IMR-90 (cell line): ENCODE data around the gene HDAC9. TPM values are rescaled to one million over a fixed set of nuclear protein-coding genes. Genes with fewer than 3 reads are reported as not detected.

Experiments
- ATAC-seq: fragments of 200-7000 bp; cut with Tn5 transposase; 2 replicates; pipeline ENCODE4 v1.9.1; 2020; ENCODE audit warnings: low read depth, mild to moderate bottlenecking, moderate library complexity
- BruUV-seq: library from RNA; stranded (reverse); fragments of 400-500 nt; replicated peaks from 2 replicates; lab custom pipeline; 2021; lab: Mats Ljungman, UMichigan
- CTCF ChIA-PET: fragments of 300-600 bp; formaldehyde crosslinking; extraction: SDS; loops from one replicate; lab custom pipeline; 2021; ENCODE audit warnings: antibody characterized with exemption; lab: Yijun Ruan, JAX
- POLR2A ChIA-PET: fragments of 300-600 bp; sonication (Branson Sonifier 250); formaldehyde crosslinking; loops from one replicate; lab custom pipeline; 2022; ENCODE audit warnings: antibody characterized with exemption; ENCODE audit not compliant: unreplicated experiment; lab: Charles Lee
- DNase-seq: peaks from one replicate; pipeline ENCODE4 v3.0.0; 2013
- H2AFZ ChIP-seq: replicated peaks from 2 replicates; pipeline ENCODE3; 2013; ENCODE audit warnings: low read length, mild to moderate bottlenecking; ENCODE audit not compliant: poor library complexity
- H2AK5ac ChIP-seq: 2 replicates; pipeline ENCODE4 v1.6.1; 2013; ENCODE audit warnings: low read depth, low read length, inconsistent platforms
- H2AK9ac ChIP-seq: replicated peaks from 2 replicates; pipeline ENCODE3; 2013; ENCODE audit warnings: mild to moderate bottlenecking, low read depth, low read length, moderate library complexity; ENCODE audit not compliant: poor library complexity
- H2BK120ac ChIP-seq: 2 replicates; pipeline ENCODE4 v1.6.1; 2013; ENCODE audit warnings: low read depth, low read length, inconsistent platforms
- H2BK15ac ChIP-seq: 3 replicates; pipeline ENCODE4 v1.6.1; 2013; ENCODE audit warnings: low read depth, low read length, inconsistent platforms
- H2BK20ac ChIP-seq: 2 replicates; pipeline ENCODE4 v1.6.1; 2013; ENCODE audit warnings: low read depth, mild to moderate bottlenecking, inconsistent platforms, low read length, moderate library complexity
- H2BK5ac ChIP-seq: 2 replicates; pipeline ENCODE4 v1.6.1; 2013; ENCODE audit warnings: mild to moderate bottlenecking, low read depth, low read length, inconsistent platforms; ENCODE audit not compliant: poor library complexity, severe bottlenecking
- H3K14ac ChIP-seq: replicated peaks from 2 replicates; pipeline ENCODE4 v1.6.1; 2013; ENCODE audit warnings: low read depth, low read length, inconsistent platforms
- H3K18ac ChIP-seq: 2 replicates; pipeline ENCODE4 v1.6.1; 2013; ENCODE audit warnings: low read depth, low read length, control low read depth
- H3K23ac ChIP-seq: 2 replicates; pipeline ENCODE4 v1.6.1; 2013; ENCODE audit warnings: low read depth, low read length, inconsistent platforms
- H3K27ac ChIP-seq: 2 replicates; pipeline ENCODE4 v1.5.1; 2013; ENCODE audit warnings: mild to moderate bottlenecking, control low read depth, low read length; ENCODE audit not compliant: insufficient read depth
- H3K27me3 ChIP-seq: 2 replicates; pipeline ENCODE4 v1.6.1; 2013; ENCODE audit warnings: low read length; ENCODE audit not compliant: control insufficient read depth, insufficient read depth
- H3K36me3 ChIP-seq: 2 replicates; pipeline ENCODE4 v1.6.1; 2013; ENCODE audit warnings: low read length, mixed read lengths; ENCODE audit not compliant: control insufficient read depth, insufficient read depth
- H3K4ac ChIP-seq: 2 replicates; pipeline ENCODE4 v1.6.1; 2013; ENCODE audit warnings: low read depth, low read length, inconsistent platforms
- H3K4me1 ChIP-seq: 2 replicates; pipeline ENCODE4 v1.6.1; 2013; ENCODE audit warnings: low read length, mixed read lengths; ENCODE audit not compliant: control insufficient read depth, insufficient read depth
- H3K4me2 ChIP-seq: 2 replicates; pipeline ENCODE4 v1.6.1; 2013; ENCODE audit warnings: low read depth, mild to moderate bottlenecking, control low read depth, low read length, moderate library complexity
- H3K4me3 ChIP-seq: 2 replicates; pipeline ENCODE4 v1.5.1; 2013; ENCODE audit warnings: low read depth, mild to moderate bottlenecking, control low read depth, low read length, moderate library complexity; ENCODE audit not compliant: insufficient read depth
- H3K56ac ChIP-seq: 2 replicates; pipeline ENCODE4 v1.6.1; 2013; ENCODE audit warnings: low read length, inconsistent platforms; ENCODE audit not compliant: insufficient read depth; ENCODE audit errors: extremely low read depth
- H3K79me1 ChIP-seq, 2 experiments: 2 replicates each; pipeline ENCODE4 v1.6.1; 2013; ENCODE audit warnings: low read length in 2 of 2, inconsistent platforms in 1 of 2, low read depth in 1 of 2
- H3K9ac ChIP-seq: 2 replicates; pipeline ENCODE4 v1.6.1; 2013; ENCODE audit warnings: low read depth, low read length, control low read depth
- H3K9me1 ChIP-seq: 2 replicates; pipeline ENCODE4 v1.6.1; 2013; ENCODE audit warnings: low read length, inconsistent platforms; ENCODE audit not compliant: insufficient read depth
- H3K9me3 ChIP-seq: 2 replicates; pipeline ENCODE4 v1.6.1; 2013; ENCODE audit warnings: low read length; ENCODE audit not compliant: control insufficient read depth, insufficient read depth
- H4K20me1 ChIP-seq: 2 replicates; pipeline ENCODE4 v1.6.1; 2013; ENCODE audit warnings: low read length, inconsistent platforms; ENCODE audit not compliant: insufficient read depth
- H4K5ac ChIP-seq: 2 replicates; pipeline ENCODE4 v1.6.1; 2013; ENCODE audit warnings: mild to moderate bottlenecking, low read depth, low read length, control low read depth
- H4K8ac ChIP-seq, 2 experiments: 2 replicates each; pipeline ENCODE4 v1.6.1; 2013; ENCODE audit warnings: low read depth in 2 of 2, low read length in 2 of 2, control low read depth in 1 of 2, inconsistent platforms in 1 of 2
- H4K91ac ChIP-seq: 2 replicates; pipeline ENCODE4 v1.6.1; 2013; ENCODE audit warnings: low read depth, low read length, inconsistent platforms; ENCODE audit not compliant: insufficient read depth
- BHLHE40 ChIP-seq: fragments of 150-350 bp; IDR thresholded peaks from 2 replicates; pipeline ENCODE4 v1.6.1; 2016; ENCODE audit warnings: mild to moderate bottlenecking, low read depth, low read length
- CEBPB ChIP-seq: IDR thresholded peaks from 2 replicates; pipeline ENCODE4 v1.6.1; 2012; ENCODE audit warnings: low read depth, low read length, improper control_type of control experiment
- CHD1 ChIP-seq: IDR thresholded peaks from 2 replicates; pipeline ENCODE4 v1.6.1; 2012; ENCODE audit warnings: low read depth, low read length, improper control_type of control experiment
- FOS ChIP-seq: fragments of 150-350 bp; IDR thresholded peaks from 2 replicates; pipeline ENCODE4 v1.6.1; 2016; ENCODE audit warnings: low read depth, low read length
- NFE2L2 ChIP-seq: fragments of 150-350 bp; IDR thresholded peaks from 2 replicates; pipeline ENCODE4 v1.6.1; 2016; ENCODE audit warnings: low read depth, mild to moderate bottlenecking, low read length
- POLR2A ChIP-seq: IDR thresholded peaks from 2 replicates; pipeline ENCODE4 v1.6.1; 2012; ENCODE audit warnings: mild to moderate bottlenecking, low read depth, low read length
- RCOR1 ChIP-seq: IDR thresholded peaks from 2 replicates; pipeline ENCODE4 v1.6.1; 2012; ENCODE audit warnings: mild to moderate bottlenecking, low read length, improper control_type of control experiment; ENCODE audit not compliant: insufficient replicate concordance
- WGBS, 2 experiments: methylation state at CpG; one replicate each; pipeline versions ENCODE4 v1.1.5 to v1.1.7; 2013; ENCODE audit warnings: missing lambda C conversion rate in 2 of 2; ENCODE audit not compliant: insufficient read length in 1 of 2; ENCODE audit errors: extremely low coverage in 2 of 2; 5-methylcytosine and 5-hydroxymethylcytosine counted together
- dilution Hi-C: fragments of 300-500 bp; cut with HindIII; formaldehyde crosslinking; loops from one replicate; pipeline ENCODE4 v1.14.3; 2018; ENCODE audit warnings: low sequenced_read_pairs; ENCODE audit not compliant: unreplicated experiment
- in situ Hi-C: fragments of 300-500 bp; cut with MboI; formaldehyde crosslinking; loops from 3 replicates; pipeline ENCODE4 v1.14.3; 2019; ENCODE audit warnings: low sequenced_read_pairs, inconsistent platforms, mixed read lengths
- intact Hi-C: fragments of 100-400 bp; cut with micrococcal nuclease; formaldehyde crosslinking; loops from 2 replicates; pipeline ENCODE4 v1.10.0; 2022
- polyA plus RNA-seq, 3 experiments: library from polyadenylated mRNA; depleted of rRNA; stranded (reverse); fragments of >200 nt; gene quantifications; 2 replicates each; pipeline ENCODE4 v1.2.3, GENCODE V29; 2012; ENCODE audit warnings: low replicate concordance in 1 of 3
- total RNA-seq: library from RNA; depleted of rRNA; stranded (reverse); fragments of >200 nt; gene quantifications from 2 replicates; pipeline ENCODE4 v1.2.3, GENCODE V29; 2012
- TF ChIP-seq, protein P1 (sequence below): conservative IDR thresholded peaks from 2 replicates; pipeline ENCODE4 v1.5.1; 2012; ENCODE audit warnings: mild to moderate bottlenecking, low read depth, low read length, improper control_type of control experiment

Gene HDAC9
- total and polyA plus RNA-seq, 2 of the 4 experiments (the other 2 are of a cell fraction): 4.3 to 24.7 TPM

DNA sequence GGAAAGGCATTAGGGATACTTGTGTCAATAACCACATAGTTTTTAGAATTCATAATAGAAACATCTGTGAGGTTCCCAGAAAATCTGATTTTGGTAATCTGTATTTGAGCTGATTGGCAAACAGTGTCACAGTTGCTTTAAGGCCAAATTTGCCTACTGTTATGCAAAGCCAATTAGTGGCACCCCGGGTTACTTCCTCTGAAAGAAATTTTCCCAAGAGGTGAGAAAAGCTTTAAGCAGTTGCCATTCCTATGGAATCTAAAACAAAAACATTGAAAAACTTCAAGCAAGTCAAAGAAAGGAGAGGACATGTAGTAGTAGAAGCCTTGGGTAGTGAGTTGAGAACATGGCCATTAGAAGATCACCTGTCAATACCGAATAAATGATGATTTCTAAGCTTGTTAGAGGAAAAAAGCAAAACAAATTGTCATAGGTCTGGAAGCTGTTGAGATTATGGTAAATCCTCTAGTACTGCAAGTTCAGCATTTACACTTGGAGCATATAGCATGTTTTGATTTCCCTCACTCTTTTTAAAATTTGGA lies 445.1 kb downstream of the HDAC9 start (continued):
- no peak for TF ChIP-seq BHLHE40
- no peak for TF ChIP-seq CEBPB

DNA sequence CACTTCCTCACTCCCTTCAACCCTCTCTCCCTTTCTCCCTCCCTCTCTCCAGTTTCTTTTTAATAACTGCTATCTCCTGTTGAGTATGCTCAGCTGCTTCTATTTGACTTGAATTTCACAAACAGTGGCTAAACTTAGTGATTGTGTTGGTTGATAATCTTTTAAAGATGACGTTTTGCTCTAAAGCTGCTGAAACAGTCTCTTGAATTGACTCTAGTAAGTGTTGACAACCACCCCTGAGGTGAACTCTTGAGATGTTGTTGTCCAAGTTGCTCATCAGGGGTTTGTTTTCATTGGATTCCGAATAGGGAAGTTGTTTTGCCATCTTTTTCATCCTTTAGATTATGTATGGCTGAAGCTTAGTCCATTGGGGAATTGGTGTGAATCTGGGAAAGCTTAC lies 445.7 kb downstream of the HDAC9 start:
- intact Hi-C loops: no loop called here
- Histone ChIP-seq H2AK9ac (no peak overlapping the region), H3K56ac (no peak overlapping the region)

More for the DNA sequence above, 445.7 kb downstream of the HDAC9 start:
- Histone ChIP-seq H2BK120ac (no peak overlapping the region), H3K4me3 (no peak overlapping the region), H3K27me3 (no peaks in the 10 kb centered on the region), H3K9ac (no peak overlapping the region), H3K4me2 (no peak overlapping the region), H3K4ac (no peak overlapping the region), H2BK5ac (no peak overlapping the region), H2BK15ac (no peak overlapping the region), H4K8ac (no peak overlapping the region; a peak in 1 of 4 replicates), H2AFZ (no peak overlapping the region), H3K18ac (no peak overlapping the region), H2BK20ac (no peak overlapping the region), H3K23ac (no peak overlapping the region), H3K4me1 (no peaks in the 10 kb centered on the region), H2AK5ac (no peak overlapping the region), H4K91ac (no peak overlapping the region), H4K5ac (no peak overlapping the region), H4K20me1 (no peaks in the 10 kb centered on the region), H3K36me3 (no peaks in the 10 kb centered on the region), H3K9me3 (no peaks in the 10 kb centered on the region), H3K79me1 (no peaks in the 10 kb centered on the region), H3K14ac (no peak overlapping the region; the same call in 1 of the 2 replicates), H3K9me1 (no peaks in the 10 kb centered on the region), H3K27ac (no peak overlapping the region)
- POLR2A ChIA-PET: no interaction called here
- dilution Hi-C loops (no loop called here), in situ Hi-C loops (no loop called here)
- TF ChIP-seq FOS: no peak
- no peak for TF ChIP-seq BHLHE40
- TF ChIP-seq RCOR1: no peak
- TF ChIP-seq NFE2L2: no peak
- TF ChIP-seq POLR2A: no peak
- TF ChIP-seq, protein P1, sequence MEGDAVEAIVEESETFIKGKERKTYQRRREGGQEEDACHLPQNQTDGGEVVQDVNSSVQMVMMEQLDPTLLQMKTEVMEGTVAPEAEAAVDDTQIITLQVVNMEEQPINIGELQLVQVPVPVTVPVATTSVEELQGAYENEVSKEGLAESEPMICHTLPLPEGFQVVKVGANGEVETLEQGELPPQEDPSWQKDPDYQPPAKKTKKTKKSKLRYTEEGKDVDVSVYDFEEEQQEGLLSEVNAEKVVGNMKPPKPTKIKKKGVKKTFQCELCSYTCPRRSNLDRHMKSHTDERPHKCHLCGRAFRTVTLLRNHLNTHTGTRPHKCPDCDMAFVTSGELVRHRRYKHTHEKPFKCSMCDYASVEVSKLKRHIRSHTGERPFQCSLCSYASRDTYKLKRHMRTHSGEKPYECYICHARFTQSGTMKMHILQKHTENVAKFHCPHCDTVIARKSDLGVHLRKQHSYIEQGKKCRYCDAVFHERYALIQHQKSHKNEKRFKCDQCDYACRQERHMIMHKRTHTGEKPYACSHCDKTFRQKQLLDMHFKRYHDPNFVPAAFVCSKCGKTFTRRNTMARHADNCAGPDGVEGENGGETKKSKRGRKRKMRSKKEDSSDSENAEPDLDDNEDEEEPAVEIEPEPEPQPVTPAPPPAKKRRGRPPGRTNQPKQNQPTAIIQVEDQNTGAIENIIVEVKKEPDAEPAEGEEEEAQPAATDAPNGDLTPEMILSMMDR: no peak
- no peak for TF ChIP-seq CHD1
- no peak for TF ChIP-seq CEBPB
- CTCF ChIA-PET: interaction anchor here (1.0 kb wide), 1 partner anchor 11 kb away, joined by 3 read pairs; no protein-coding TSS in a partner anchor
- no peak for DNase-seq
- ATAC-seq: no peak
- WGBS, 2 experiments: no CpG with 5 or more reads among the region's 2 CpGs
- BruUV-seq: no TSS peak
